ENCODE measurements around the gene ARL8B.

Gene ARL8B

GRCh38 chr3:5123937-5124336, 1.8 kb downstream of the ARL8B start:
- FAIRE-seq = no peak
- TF ChIP-seq POLR2A (IDR thresholded peaks at IDR 0.05; ENCODE audit: low read depth, low read length) = no peak

GRCh38 chr3:5126586-5126985, 4.5 kb downstream of the ARL8B start:
- FAIRE-seq (no peak), DNase-seq (ENCODE audit: insufficient read length, low spot score) (no peak)
- TF ChIP-seq POLR2A (IDR thresholded peaks at IDR 0.05; ENCODE audit: low read depth, low read length) = no peak

More at GRCh38 chr3:5123937-5124336, 1.8 kb downstream of the ARL8B start:
- no peak for DNase-seq (ENCODE audit: insufficient read length, low spot score)

GRCh38 chr3:5128849-5129248, 6.8 kb downstream of the ARL8B start:
- TF ChIP-seq POLR2A (IDR thresholded peaks at IDR 0.05; ENCODE audit: low read depth, low read length) = no peak
- FAIRE-seq (no peak), DNase-seq (ENCODE audit: insufficient read length, low spot score) (no peak)

GRCh38 chr3:5133239-5134018, 11.3 kb downstream of the ARL8B start:
- FAIRE-seq = no peak
- DNase-seq (ENCODE audit: insufficient read length, low spot score) = no peak
- TF ChIP-seq POLR2A (IDR thresholded peaks at IDR 0.05; ENCODE audit: low read depth, low read length) = no peak

GRCh38 chr3:5134019-5134391, 11.9 kb downstream of the ARL8B start:
- TF ChIP-seq POLR2A (IDR thresholded peaks at IDR 0.05; ENCODE audit: low read depth, low read length) = no peak
- FAIRE-seq (no peak), DNase-seq (ENCODE audit: insufficient read length, low spot score) (no peak)

GRCh38 chr3:5134499-5134898, 12.4 kb downstream of the ARL8B start:
- TF ChIP-seq POLR2A (IDR thresholded peaks at IDR 0.05; ENCODE audit: low read depth, low read length) = no peak
- FAIRE-seq = no peak
- no peak for DNase-seq (ENCODE audit: insufficient read length, low spot score)

- DNase-seq (ENCODE audit: insufficient read length, low spot score) (no peak), FAIRE-seq (no peak)
- no peak for TF ChIP-seq POLR2A (IDR thresholded peaks at IDR 0.05; ENCODE audit: low read depth, low read length)
Measured at GRCh38 chr3:5136211-5136918, 14.3 kb downstream of the ARL8B start.

- FAIRE-seq = peak; percentile 57
- no peak for TF ChIP-seq POLR2A (IDR thresholded peaks at IDR 0.05; ENCODE audit: low read depth, low read length)
- no peak for DNase-seq (ENCODE audit: insufficient read length, low spot score)
Measured at GRCh38 chr3:5136919-5137429, 14.9 kb downstream of the ARL8B start.

- DNase-seq (ENCODE audit: insufficient read length, low spot score) (no peak), FAIRE-seq (no peak)
- no peak for TF ChIP-seq POLR2A (IDR thresholded peaks at IDR 0.05; ENCODE audit: low read depth, low read length)
Measured at GRCh38 chr3:5138214-5138981, 16.3 kb downstream of the ARL8B start.

- DNase-seq (ENCODE audit: insufficient read length, low spot score) = no peak
- no peak for FAIRE-seq
- TF ChIP-seq POLR2A (IDR thresholded peaks at IDR 0.05; ENCODE audit: low read depth, low read length) = no peak
Measured at GRCh38 chr3:5140230-5140621, 18.1 kb downstream of the ARL8B start.

GRCh38 chr3:5140839-5141238, 18.7 kb downstream of the ARL8B start:
- TF ChIP-seq POLR2A (IDR thresholded peaks at IDR 0.05; ENCODE audit: low read depth, low read length) = no peak
- FAIRE-seq (no peak), DNase-seq (ENCODE audit: insufficient read length, low spot score) (no peak)

- FAIRE-seq (no peak), DNase-seq (ENCODE audit: insufficient read length, low spot score) (no peak)
- TF ChIP-seq POLR2A (IDR thresholded peaks at IDR 0.05; ENCODE audit: low read depth, low read length) = no peak
Measured at GRCh38 chr3:5141760-5142159, 19.7 kb downstream of the ARL8B start.

GRCh38 chr3:5143464-5143863, 21.4 kb downstream of the ARL8B start:
- no peak for DNase-seq (ENCODE audit: insufficient read length, low spot score)
- no peak for TF ChIP-seq POLR2A (IDR thresholded peaks at IDR 0.05; ENCODE audit: low read depth, low read length)
- FAIRE-seq = no peak
